Measurements from ENCODE around the gene PARVB. TPM values are rescaled to one million over a fixed set of nuclear protein-coding genes. Genes with fewer than 3 reads are reported as not detected.

PARVB gene
- total and polyA plus RNA-seq, 2 donors (not counting 1 experiment from before 2014, with no cell fraction given), result 12.1 to 47.3 TPM

DNA sequence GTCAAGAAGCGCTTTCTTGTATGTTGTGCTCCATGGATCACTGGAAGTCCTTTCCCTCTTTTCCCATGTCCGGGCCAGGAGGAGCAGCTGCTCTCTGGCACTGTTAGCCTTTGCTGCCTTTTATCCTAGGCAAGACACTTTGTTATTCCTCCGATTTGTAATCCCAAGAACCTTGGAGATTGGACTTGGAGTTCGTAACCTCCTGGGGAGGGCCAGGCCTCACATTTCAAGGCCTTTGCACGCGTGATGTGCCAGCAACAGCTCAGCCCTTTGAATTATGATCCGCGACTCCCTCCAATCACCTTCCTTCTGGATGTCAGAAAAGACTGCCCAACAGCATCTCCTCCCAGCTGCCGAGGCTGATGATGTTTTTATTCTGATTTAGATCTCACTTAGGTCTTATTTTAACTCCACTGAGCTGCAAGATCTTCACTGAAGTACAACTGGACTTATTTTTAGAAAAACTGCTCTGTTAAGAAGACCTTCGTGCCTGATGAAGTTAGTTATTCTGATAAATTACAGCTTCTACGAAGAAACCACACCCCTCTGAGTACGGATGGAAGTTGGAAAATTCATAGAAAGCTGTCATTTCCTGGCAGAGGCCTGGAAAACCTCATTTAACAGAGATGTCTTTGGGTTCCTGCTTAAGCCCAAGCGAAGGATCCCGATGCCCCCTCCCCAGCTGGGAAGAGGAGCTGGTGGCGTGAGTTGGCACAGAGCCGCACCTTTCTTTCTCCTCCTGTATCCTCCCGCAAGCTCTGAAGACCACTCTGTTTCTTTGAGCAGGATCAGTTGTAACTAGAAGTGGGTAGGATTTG lies 62.4 kb downstream of the PARVB start:
- no peak overlapping the region for H3K9ac ChIP-seq (ENCODE audit: insufficient read depth, low read length)
- TF ChIP-seq EZH2 (IDR thresholded peaks at IDR 0.05; ENCODE audit: low read length, missing control alignments), result no peak
- TF ChIP-seq, protein P1, sequence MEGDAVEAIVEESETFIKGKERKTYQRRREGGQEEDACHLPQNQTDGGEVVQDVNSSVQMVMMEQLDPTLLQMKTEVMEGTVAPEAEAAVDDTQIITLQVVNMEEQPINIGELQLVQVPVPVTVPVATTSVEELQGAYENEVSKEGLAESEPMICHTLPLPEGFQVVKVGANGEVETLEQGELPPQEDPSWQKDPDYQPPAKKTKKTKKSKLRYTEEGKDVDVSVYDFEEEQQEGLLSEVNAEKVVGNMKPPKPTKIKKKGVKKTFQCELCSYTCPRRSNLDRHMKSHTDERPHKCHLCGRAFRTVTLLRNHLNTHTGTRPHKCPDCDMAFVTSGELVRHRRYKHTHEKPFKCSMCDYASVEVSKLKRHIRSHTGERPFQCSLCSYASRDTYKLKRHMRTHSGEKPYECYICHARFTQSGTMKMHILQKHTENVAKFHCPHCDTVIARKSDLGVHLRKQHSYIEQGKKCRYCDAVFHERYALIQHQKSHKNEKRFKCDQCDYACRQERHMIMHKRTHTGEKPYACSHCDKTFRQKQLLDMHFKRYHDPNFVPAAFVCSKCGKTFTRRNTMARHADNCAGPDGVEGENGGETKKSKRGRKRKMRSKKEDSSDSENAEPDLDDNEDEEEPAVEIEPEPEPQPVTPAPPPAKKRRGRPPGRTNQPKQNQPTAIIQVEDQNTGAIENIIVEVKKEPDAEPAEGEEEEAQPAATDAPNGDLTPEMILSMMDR (conservative IDR thresholded peaks at IDR 0.05 in 1 of 2, IDR thresholded peaks at IDR 0.05 in 1 of 2; ENCODE audit: low read depth in 1 of 2, low read length in 2 of 2), result no peak
- H3K9me3 ChIP-seq (ENCODE audit: control insufficient read depth, insufficient read depth, low read depth, low read length), result no peaks in the 10 kb centered on the region
- H3K79me2 ChIP-seq (ENCODE audit: control insufficient read depth, insufficient read depth, low read length), result no peaks in the 10 kb centered on the region
- no peaks in the 10 kb centered on the region for H3K4me1 ChIP-seq (ENCODE audit: control insufficient read depth, extremely low read depth, insufficient read depth, low read length)
- H3K4me2 ChIP-seq (ENCODE audit: extremely low read depth, insufficient read depth, low read length), result peak overlapping the region; percentile 17
- peak; percentile 64 to 67 for DNase-seq (ENCODE audit: low read depth in 2 of 2)
- no peaks in the 10 kb centered on the region for H3K27me3 ChIP-seq (ENCODE audit: control insufficient read depth, insufficient read depth, low read length)
- H2AFZ ChIP-seq (ENCODE audit: low read length), result peak overlapping the region; percentile 0
- H3K27ac ChIP-seq (ENCODE audit: insufficient read depth, low read length), result peak overlapping the region; percentile 2
- no peaks in the 10 kb centered on the region for H4K20me1 ChIP-seq (ENCODE audit: control insufficient read depth, extremely low read depth, insufficient read depth, low read length)
- H3K36me3 ChIP-seq (ENCODE audit: control insufficient read depth, insufficient read depth, low read length), result no peaks in the 10 kb centered on the region
- peak overlapping the region in 1 of 4 experiments; percentile 16 for H3K4me3 ChIP-seq (replicated peaks in 1 of 4; ENCODE audit: control extremely low read depth in 1 of 4, insufficient read depth in 1 of 4, low read depth in 3 of 4, low read length in 4 of 4)

DNA sequence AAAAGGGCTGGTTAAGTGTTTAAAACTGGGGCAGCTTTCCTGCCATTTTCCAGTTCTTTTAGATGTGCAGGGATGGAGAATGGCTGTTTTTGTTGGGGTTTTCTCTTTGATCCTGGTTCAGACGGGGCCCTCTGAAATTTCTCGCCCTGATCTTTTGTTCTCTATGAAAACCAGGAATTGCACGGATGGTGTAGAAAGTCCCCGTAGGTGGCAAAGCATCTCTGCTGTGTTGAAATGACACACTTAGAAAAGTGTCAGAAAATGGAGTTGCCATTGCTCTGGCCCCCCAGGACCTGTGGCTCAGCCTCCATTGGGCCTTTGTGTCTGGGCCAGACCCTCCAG lies 63.0 kb downstream of the PARVB start:
- H4K20me1 ChIP-seq (ENCODE audit: control insufficient read depth, extremely low read depth, insufficient read depth, low read length), result no peaks in the 10 kb centered on the region
- H3K9me3 ChIP-seq (ENCODE audit: control insufficient read depth, insufficient read depth, low read depth, low read length), result no peaks in the 10 kb centered on the region
- H3K27me3 ChIP-seq (ENCODE audit: control insufficient read depth, insufficient read depth, low read length), result no peaks in the 10 kb centered on the region
- H3K79me2 ChIP-seq (ENCODE audit: control insufficient read depth, insufficient read depth, low read length), result no peaks in the 10 kb centered on the region
- H3K9ac ChIP-seq (ENCODE audit: insufficient read depth, low read length), result no peak overlapping the region
- H3K36me3 ChIP-seq (ENCODE audit: control insufficient read depth, insufficient read depth, low read length), result no peaks in the 10 kb centered on the region
- DNase-seq (ENCODE audit: low read depth in 2 of 2), result no peak
- H3K4me3 ChIP-seq (replicated peaks in 1 of 4; ENCODE audit: control extremely low read depth in 1 of 4, insufficient read depth in 1 of 4, low read depth in 3 of 4, low read length in 4 of 4), result no peak overlapping the region
- no peak overlapping the region for H2AFZ ChIP-seq (ENCODE audit: low read length)
- H3K4me2 ChIP-seq (ENCODE audit: extremely low read depth, insufficient read depth, low read length), result no peak overlapping the region
- H3K4me1 ChIP-seq (ENCODE audit: control insufficient read depth, extremely low read depth, insufficient read depth, low read length), result no peaks in the 10 kb centered on the region
- no peak overlapping the region for H3K27ac ChIP-seq (ENCODE audit: insufficient read depth, low read length)
- TF ChIP-seq EZH2 (IDR thresholded peaks at IDR 0.05; ENCODE audit: low read length, missing control alignments), result no peak
- TF ChIP-seq, protein P1 (conservative IDR thresholded peaks at IDR 0.05 in 1 of 2, IDR thresholded peaks at IDR 0.05 in 1 of 2; ENCODE audit: low read depth in 1 of 2, low read length in 2 of 2), result no peak

DNA sequence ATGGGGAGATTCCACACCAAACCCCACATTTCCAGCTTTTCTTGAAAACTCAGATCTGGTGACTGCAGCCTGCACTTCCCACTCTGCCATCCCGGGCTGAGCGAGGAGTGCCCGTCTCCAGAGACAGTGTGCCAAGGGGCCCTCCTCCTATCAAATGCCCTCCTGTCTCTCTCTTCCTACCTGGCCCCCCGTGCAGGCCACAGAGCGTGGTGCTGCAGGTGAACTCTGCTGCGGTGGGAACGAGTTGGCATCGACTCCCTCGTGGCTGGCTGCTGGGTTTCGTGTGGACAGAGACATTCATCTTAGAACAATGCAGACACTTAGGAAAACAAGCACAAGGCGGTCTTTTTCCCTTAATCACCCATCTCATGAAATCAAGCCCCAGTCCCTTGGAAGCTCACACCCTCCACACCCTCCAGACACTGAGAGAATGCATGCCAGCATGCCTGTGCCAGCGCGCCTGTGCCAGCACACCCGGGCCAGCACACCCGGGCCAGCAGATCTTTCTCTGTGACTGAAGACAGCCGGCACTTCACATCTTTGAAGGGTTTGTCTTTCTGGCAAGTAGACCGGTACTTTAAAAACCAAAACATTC lies 65.0 kb downstream of the PARVB start:
- Histone ChIP-seq H3K9ac (ENCODE audit: insufficient read depth, low read length) (no peak overlapping the region), H3K27me3 (ENCODE audit: control insufficient read depth, insufficient read depth, low read length) (no peaks in the 10 kb centered on the region), H3K4me2 (ENCODE audit: extremely low read depth, insufficient read depth, low read length) (peak overlapping the region; percentile 15), H2AFZ (ENCODE audit: low read length) (no peak overlapping the region), H3K4me1 (ENCODE audit: control insufficient read depth, extremely low read depth, insufficient read depth, low read length) (no peaks in the 10 kb centered on the region), H4K20me1 (ENCODE audit: control insufficient read depth, extremely low read depth, insufficient read depth, low read length) (no peaks in the 10 kb centered on the region), H3K27ac (ENCODE audit: insufficient read depth, low read length) (no peak overlapping the region), H3K9me3 (ENCODE audit: control insufficient read depth, insufficient read depth, low read depth, low read length) (no peaks in the 10 kb centered on the region), H3K36me3 (ENCODE audit: control insufficient read depth, insufficient read depth, low read length) (no peaks in the 10 kb centered on the region), H3K79me2 (ENCODE audit: control insufficient read depth, insufficient read depth, low read length) (no peaks in the 10 kb centered on the region), H3K4me3 (replicated peaks in 1 of 4; ENCODE audit: control extremely low read depth in 1 of 4, insufficient read depth in 1 of 4, low read depth in 3 of 4, low read length in 4 of 4) (no peak overlapping the region)
- TF ChIP-seq, protein P1 (conservative IDR thresholded peaks at IDR 0.05 in 1 of 2, IDR thresholded peaks at IDR 0.05 in 1 of 2; ENCODE audit: low read depth in 1 of 2, low read length in 2 of 2), result no peak
- TF ChIP-seq EZH2 (IDR thresholded peaks at IDR 0.05; ENCODE audit: low read length, missing control alignments), result no peak
- peak in 1 of 2 donors; percentile 90 for DNase-seq (ENCODE audit: low read depth in 2 of 2)
